ENCODE results near the gene OR2T34.
"Not testable (repeated sequence)": the region's sequence is repeated elsewhere in the genome, so short reads cannot be mapped to it uniquely, and the experiment has no call there.

OR2T34 gene

DNA sequence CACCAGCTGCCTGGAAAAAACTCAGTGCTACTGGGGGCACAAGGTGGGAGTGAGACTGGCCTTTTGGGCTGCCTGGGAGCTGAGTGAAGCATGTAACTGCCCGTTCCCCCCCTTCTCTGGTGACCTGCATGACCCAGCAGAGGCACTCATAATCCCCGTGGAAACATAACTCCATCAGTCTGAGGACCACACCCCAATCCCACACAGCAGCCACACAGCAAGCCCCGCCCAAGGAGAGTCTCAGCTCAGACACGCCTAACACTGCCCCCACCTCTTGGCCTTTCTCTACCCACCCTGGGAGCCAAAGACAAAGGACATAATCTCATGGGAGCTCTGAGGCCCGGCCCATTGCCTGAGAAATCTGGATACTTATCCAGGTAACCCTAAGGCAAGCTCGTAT, 23.5 kb downstream of the OR2T34 start:
- DNase-seq: not testable (repeated sequence)

DNA sequence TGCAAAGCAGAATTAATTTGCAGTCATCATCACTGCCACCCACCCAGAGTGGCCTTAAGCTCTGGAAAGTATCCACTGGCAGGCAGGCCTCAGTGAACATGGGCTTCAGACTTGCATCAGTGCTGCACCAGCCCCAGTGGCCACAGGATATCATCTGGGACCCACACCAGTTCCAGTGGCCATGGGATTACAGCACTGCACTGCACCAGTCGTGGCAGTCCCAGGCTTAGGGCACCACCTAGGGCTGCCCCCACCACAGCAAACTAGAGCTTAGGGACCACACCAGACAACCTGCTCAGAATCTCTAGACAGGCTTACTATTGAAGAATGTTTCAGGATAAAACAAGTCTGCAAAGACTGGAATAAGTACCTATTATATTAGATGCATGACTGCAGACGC, 27.2 kb downstream of the OR2T34 start:
- not testable (repeated sequence) for DNase-seq

DNA sequence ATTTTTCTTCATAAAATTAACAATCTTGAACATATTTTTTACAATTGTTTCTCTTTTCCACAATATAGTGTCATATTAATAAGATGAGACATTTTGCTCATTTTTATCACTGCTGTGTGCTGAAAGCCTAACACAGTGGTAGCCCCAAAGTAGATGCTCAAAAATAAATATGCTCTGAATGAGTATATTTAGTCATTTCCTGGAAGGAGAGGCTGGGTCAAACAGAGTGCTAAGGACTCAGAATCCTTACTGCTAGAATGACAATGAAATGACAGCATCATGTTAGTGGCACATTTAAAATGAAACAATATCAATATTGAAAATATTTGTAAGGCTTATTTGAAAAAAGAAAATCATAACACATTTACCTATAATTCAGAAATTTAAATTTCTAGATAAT, 37.1 kb downstream of the OR2T34 start:
- DNase-seq: not testable (repeated sequence)
